Karpas-422 (cell line): ENCODE measurements around the gene TBC1D20. TPM values are rescaled to one million over a fixed set of nuclear protein-coding genes. Genes with fewer than 3 reads are reported as not detected.

Experiments
- DNase-seq: peaks from one replicate; pipeline ENCODE4 v3.0.0-alpha.2; 2015
- H2AFZ ChIP-seq: fragments of 200-600 bp; sonication (generic); 2 replicates; pipeline ENCODE4 v1.6.1; 2014; ENCODE audit warnings: antibody characterized with exemption, low read length, mixed read lengths
- H3K27ac ChIP-seq: fragments of 200-600 bp; sonication (generic); 2 replicates; pipeline ENCODE4 v1.5.1; 2014; ENCODE audit warnings: mild to moderate bottlenecking, low read length, moderate library complexity
- H3K27me3 ChIP-seq: fragments of 200-600 bp; sonication (generic); 2 replicates; pipeline ENCODE4 v1.6.1; 2014; ENCODE audit warnings: low read length, mixed read lengths
- H3K36me3 ChIP-seq: fragments of 200-600 bp; sonication (generic); 2 replicates; pipeline ENCODE4 v1.6.1; 2014; ENCODE audit warnings: low read length, mixed read lengths; ENCODE audit not compliant: insufficient read depth
- H3K4me1 ChIP-seq: fragments of 200-600 bp; sonication (generic); 2 replicates; pipeline ENCODE4 v1.6.1; 2014; ENCODE audit warnings: mild to moderate bottlenecking, low read length, mixed read lengths
- H3K4me2 ChIP-seq: fragments of 200-600 bp; sonication (generic); 2 replicates; pipeline ENCODE4 v1.6.1; 2014; ENCODE audit warnings: low read length, low read depth, mild to moderate bottlenecking; ENCODE audit not compliant: poor library complexity, severe bottlenecking
- H3K4me3 ChIP-seq: fragments of 200-600 bp; sonication (generic); 2 replicates; pipeline ENCODE4 v1.5.1; 2014; ENCODE audit warnings: mild to moderate bottlenecking, antibody characterized with exemption, low read length, mixed read lengths
- H3K79me2 ChIP-seq: fragments of 200-600 bp; sonication (generic); 2 replicates; pipeline ENCODE4 v1.6.1; 2014; ENCODE audit warnings: mild to moderate bottlenecking, low read length, mixed read lengths
- H3K9ac ChIP-seq: fragments of 200-600 bp; sonication (generic); 2 replicates; pipeline ENCODE4 v1.6.0; 2014; ENCODE audit warnings: low read length
- H3K9me2 ChIP-seq: fragments of 200-600 bp; sonication (generic), shearing (Covaris generic); replicated peaks from 2 replicates; pipeline ENCODE4 v1.6.0; 2014; ENCODE audit warnings: mild to moderate bottlenecking, low read length, moderate library complexity; ENCODE audit not compliant: insufficient read depth
- H3K9me3 ChIP-seq: fragments of 300-700, 200-600 bp; sonication (generic); 2 replicates; pipeline ENCODE4 v1.6.1; 2014; ENCODE audit warnings: low read length, mixed read lengths
- H4K20me1 ChIP-seq: fragments of 200-600 bp; sonication (generic); 2 replicates; pipeline ENCODE4 v1.6.1; 2014; ENCODE audit warnings: mild to moderate bottlenecking, antibody characterized with exemption, low read length, low read depth; ENCODE audit not compliant: insufficient read depth
- total RNA-seq: library from RNA; depleted of rRNA; stranded (reverse); fragments of >200 nt; shearing (Covaris generic); gene quantifications from 2 replicates; pipeline ENCODE4 v1.2.3, GENCODE V29; 2014; ENCODE audit warnings: low replicate concordance

Gene TBC1D20
- total RNA-seq, 1 experiment from 2014 or later = 26.1 TPM

DNA sequence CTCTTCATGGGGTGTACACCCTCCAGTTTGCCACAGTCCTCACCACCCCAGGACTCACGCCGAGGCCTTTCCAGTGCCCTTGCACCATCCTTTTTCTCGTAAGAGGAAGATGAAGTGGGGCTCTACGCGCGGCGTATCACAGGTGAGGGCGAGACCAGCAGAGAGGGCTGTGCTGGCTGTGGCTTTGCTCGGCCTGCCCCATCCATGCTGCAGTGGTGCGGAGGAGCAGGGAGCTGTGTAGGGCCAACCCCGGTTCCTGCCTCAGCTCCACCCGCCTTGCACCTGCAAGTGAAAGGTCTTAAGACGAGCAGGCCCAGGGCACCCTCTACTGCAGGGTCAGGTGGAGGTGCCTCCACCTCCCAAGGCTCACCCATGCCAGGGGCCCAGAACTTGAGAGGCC lies 30.1 kb downstream of the TBC1D20 start:
- DNase-seq = no peak
- H3K9me2 ChIP-seq = no peaks in the 10 kb centered on the region
- no peaks in the 10 kb centered on the region for H4K20me1 ChIP-seq
- H3K36me3 ChIP-seq = peaks cover 4% of the 10 kb centered on the region; the same call in 1 of the 2 replicates
- H3K4me1 ChIP-seq = peaks cover 13% of the 10 kb centered on the region
- H3K9ac ChIP-seq = no peak overlapping the region
- H2AFZ ChIP-seq = no peak overlapping the region
- no peak overlapping the region for H3K4me3 ChIP-seq
- no peak overlapping the region for H3K27ac ChIP-seq
- H3K4me2 ChIP-seq = no peak overlapping the region
- no peaks in the 10 kb centered on the region for H3K9me3 ChIP-seq
- H3K27me3 ChIP-seq = no peaks in the 10 kb centered on the region
- no peaks in the 10 kb centered on the region for H3K79me2 ChIP-seq

DNA sequence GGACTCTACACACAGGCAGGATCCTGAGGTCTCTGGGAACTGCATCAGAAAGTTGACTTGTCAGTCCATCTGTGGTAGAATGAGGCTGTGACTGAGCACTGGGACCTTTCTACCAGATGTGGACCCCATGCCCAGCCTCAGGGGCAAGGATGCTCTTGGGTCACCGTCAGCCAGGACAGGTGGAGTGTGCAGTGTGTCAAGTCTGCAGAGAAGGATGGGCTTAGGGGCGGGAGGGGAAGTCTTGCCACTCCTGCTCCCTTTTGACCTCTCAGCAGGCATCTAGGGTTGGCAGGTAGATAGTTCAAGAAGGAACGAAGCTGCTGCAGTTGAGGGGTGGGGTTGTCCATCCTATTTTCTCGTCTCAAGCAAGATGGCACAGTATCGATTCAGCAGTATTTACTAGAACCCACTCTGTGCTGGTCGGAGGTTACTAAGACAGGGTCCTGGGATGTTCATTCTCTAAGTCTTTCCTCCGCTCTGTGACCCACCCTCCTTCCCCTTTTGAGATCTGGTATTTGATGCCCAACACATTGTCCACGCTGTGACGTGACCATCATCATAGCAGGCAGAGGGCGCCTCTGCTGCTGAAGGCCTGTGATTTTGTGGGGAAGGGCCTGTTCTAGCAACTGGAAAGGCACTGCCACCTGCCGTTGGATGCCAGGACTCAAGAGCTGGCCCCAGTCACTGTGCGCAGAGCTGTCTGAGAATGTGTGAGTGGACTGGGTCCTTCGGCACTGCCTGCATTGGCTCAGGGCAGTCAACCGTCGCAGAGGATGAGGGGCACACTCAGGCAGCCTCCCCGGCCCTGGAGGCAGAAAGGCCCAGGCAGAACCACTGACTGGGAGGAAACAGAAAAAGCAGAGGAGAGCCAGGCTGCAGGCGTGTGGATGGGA lies 31.1 kb downstream of the TBC1D20 start:
- H3K27ac ChIP-seq = no peak overlapping the region
- no peaks in the 10 kb centered on the region for H3K79me2 ChIP-seq
- no peak overlapping the region for H3K4me2 ChIP-seq
- no peak overlapping the region for H3K9ac ChIP-seq
- peaks cover 5% of the 10 kb centered on the region; the same call in 1 of the 2 replicates for H3K36me3 ChIP-seq
- no peaks in the 10 kb centered on the region for H3K9me2 ChIP-seq
- H3K27me3 ChIP-seq = no peaks in the 10 kb centered on the region
- H3K4me3 ChIP-seq = no peak overlapping the region
- no peaks in the 10 kb centered on the region for H4K20me1 ChIP-seq
- no peak overlapping the region for H2AFZ ChIP-seq
- peaks cover 13% of the 10 kb centered on the region for H3K4me1 ChIP-seq
- DNase-seq = peak; percentile 68
- no peaks in the 10 kb centered on the region for H3K9me3 ChIP-seq

DNA sequence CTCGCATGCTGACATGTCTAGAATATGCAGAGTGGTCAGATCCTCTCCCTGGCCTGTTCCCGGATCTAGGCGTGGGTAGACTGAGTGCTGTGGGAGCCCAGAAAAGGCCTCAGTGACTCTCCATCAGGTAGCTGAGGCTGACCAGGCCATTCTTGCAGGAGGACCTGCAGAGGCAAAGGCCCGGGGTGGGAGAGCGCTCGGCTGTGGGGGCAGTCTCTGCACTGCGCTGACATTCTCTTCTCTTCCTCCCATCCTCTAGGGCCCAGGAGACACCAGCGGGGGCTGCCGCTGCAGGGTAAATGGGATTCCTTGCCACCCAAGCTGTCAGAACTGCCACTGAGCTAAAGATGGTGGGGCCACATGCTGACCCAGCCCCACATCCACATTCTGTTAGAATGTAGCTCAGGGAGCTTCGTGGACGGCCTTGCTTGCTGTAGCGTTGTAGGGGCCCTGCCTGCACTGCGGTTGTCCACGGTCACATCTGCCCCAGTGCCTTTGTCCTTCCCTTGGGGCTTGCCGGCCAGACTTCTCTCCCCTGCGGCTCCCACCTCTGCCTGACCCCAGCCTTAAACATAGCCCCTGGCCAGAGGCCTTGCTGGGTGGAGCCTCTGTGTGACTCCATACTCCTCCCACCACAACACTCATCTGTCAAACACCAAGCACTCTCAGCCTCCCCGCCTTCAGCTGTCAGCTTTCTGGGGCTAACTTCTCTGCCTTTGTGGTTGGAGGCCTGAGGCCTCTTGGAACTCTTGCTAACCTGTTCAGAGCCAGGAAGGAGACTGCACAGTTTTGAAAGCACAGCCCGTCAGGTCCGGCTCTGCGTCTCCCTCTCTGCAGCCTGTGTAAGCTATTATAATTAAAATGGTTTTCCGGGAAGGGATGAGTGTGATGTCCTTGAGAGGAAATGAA lies 32.0 kb downstream of the TBC1D20 start:
- Histone ChIP-seq H3K4me1 (peaks cover 13% of the 10 kb centered on the region), H3K27me3 (no peaks in the 10 kb centered on the region), H3K4me2 (no peak overlapping the region), H4K20me1 (no peaks in the 10 kb centered on the region), H3K4me3 (no peak overlapping the region), H3K79me2 (no peaks in the 10 kb centered on the region), H3K9me2 (no peaks in the 10 kb centered on the region), H2AFZ (no peak overlapping the region), H3K27ac (no peak overlapping the region), H3K36me3 (peaks cover 6% of the 10 kb centered on the region; the same call in 1 of the 2 replicates), H3K9me3 (no peaks in the 10 kb centered on the region), H3K9ac (no peak overlapping the region)
- no peak for DNase-seq

DNA sequence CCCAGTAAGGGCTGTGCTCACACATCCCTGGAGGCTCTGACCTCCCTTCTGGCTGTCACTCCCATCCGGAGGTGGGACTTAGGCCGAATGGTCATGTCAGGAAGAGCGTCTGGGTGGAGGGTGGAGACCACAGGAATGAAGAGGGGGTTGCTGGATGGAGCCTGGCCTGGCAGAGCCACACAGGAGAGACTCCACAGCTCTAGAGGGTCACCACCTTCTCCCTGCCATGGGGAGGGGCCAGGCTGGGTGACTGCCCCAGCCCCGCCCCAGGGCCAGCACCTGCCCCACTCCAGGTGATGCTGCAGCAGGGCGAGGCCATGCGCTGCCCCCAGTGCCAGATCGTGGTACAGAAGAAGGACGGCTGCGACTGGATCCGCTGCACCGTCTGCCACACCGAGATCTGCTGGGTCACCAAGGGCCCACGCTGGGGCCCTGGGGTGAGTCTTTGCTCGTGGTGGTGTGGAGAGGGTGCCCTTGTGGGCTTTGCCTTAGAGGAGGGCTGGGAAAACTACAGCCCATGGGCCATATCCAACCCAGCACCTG lies 33.6 kb downstream of the TBC1D20 start:
- no peak for DNase-seq

DNA sequence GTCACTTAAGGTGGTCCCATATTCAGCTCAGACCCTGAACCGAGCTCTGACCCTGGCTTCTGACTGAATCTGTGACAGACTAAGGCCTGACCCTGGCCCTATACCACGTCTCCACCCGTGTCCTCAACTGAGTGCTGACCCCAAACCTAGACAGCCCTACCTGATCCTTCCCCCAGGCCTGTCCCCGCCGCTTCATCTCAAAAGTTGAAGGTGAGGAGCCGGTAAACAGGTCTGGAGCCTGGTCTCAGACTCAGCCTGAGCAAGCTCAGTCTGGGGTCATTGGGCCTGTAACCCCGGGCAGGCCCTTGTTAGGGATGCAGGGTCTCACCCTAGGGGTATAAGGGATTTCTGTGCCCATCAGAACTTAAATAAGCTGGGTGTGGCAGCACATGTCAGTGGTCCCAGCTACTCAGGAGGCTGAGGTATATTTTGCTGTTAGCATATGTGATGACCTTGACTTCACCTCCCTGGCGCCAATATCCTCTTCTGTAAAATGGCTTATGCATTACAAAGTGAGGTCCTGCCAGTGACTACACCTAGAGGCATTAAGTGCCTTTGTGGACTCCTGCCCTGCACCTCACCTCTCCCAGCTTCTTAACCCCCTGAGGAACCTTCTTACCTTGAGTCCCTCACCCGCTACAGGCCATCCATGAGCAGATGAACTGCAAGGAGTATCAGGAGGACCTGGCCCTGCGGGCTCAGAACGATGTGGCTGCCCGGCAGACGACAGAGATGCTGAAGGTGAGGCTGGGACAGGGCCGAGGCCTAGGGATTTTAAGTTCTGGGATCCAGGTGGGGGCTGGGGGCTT lies 34.3 kb downstream of the TBC1D20 start:
- Histone ChIP-seq H3K27me3 (no peaks in the 10 kb centered on the region), H3K36me3 (peaks cover 10% of the 10 kb centered on the region; the same call in 1 of the 2 replicates), H3K79me2 (no peaks in the 10 kb centered on the region), H3K4me2 (no peak overlapping the region), H3K4me1 (peaks cover under 1% of the 10 kb centered on the region), H4K20me1 (no peaks in the 10 kb centered on the region), H3K9me2 (no peaks in the 10 kb centered on the region), H3K9me3 (no peaks in the 10 kb centered on the region), H3K27ac (no peak overlapping the region), H2AFZ (no peak overlapping the region), H3K4me3 (no peak overlapping the region), H3K9ac (no peak overlapping the region)
- DNase-seq = no peak

More for the DNA sequence above, 33.6 kb downstream of the TBC1D20 start:
- Histone ChIP-seq H3K4me3 (no peak overlapping the region), H4K20me1 (no peaks in the 10 kb centered on the region), H3K9ac (no peak overlapping the region), H3K79me2 (no peaks in the 10 kb centered on the region), H3K9me2 (no peaks in the 10 kb centered on the region), H3K4me2 (no peak overlapping the region), H3K4me1 (peaks cover 8% of the 10 kb centered on the region), H3K27ac (no peak overlapping the region), H3K36me3 (peaks cover 10% of the 10 kb centered on the region; the same call in 1 of the 2 replicates), H2AFZ (no peak overlapping the region), H3K9me3 (no peaks in the 10 kb centered on the region), H3K27me3 (no peaks in the 10 kb centered on the region)

DNA sequence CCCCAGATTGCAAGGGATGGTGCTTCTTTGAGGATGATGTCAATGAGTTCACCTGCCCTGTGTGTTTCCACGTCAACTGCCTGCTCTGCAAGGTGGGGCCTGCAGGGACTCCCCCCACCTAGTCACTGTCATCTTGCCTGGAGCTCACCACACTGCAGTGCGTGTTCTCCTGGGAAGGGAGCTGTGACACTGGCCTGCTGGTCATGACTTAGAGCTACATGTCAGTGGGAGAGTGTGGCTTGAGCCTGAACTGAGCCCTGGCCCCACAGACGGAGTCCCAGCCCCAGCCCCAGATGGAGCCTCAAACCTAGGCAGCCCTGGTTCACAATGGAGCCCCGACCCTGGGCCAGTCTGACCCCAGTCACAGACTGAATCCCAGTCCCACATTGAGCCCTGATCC lies 34.9 kb downstream of the TBC1D20 start:
- no peaks in the 10 kb centered on the region for H4K20me1 ChIP-seq
- H3K4me3 ChIP-seq = no peak overlapping the region
- H2AFZ ChIP-seq = no peak overlapping the region
- H3K79me2 ChIP-seq = no peaks in the 10 kb centered on the region
- no peak overlapping the region for H3K27ac ChIP-seq
- no peaks in the 10 kb centered on the region for H3K4me1 ChIP-seq
- no peaks in the 10 kb centered on the region for H3K27me3 ChIP-seq
- no peak for DNase-seq
- no peak overlapping the region for H3K4me2 ChIP-seq
- H3K9me2 ChIP-seq = no peaks in the 10 kb centered on the region
- H3K9ac ChIP-seq = no peak overlapping the region
- no peaks in the 10 kb centered on the region for H3K9me3 ChIP-seq
- H3K36me3 ChIP-seq = peaks cover 10% of the 10 kb centered on the region; the same call in 1 of the 2 replicates

DNA sequence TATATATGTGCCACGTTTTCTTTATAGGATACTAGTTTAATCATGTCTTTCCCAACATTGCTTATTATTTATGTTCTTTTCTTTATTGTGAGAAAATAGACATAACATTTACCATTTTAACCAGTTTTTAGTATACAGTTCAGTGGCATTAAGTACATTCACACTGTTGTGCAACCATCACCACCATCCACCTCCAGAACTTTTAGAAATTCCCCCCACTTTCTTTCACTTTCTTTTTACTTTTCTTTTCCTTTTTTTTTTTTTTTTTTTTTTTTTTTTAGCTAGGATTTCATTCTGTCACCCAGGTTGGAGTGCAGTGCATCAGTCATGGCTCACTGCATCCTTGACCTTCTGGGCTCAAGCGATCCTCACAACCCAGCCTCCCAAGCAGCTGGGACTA lies 35.8 kb downstream of the TBC1D20 start:
- H3K4me2 ChIP-seq = no peak overlapping the region
- no peak overlapping the region for H3K4me3 ChIP-seq
- peaks cover 10% of the 10 kb centered on the region; the same call in 1 of the 2 replicates for H3K36me3 ChIP-seq
- 0 out of 2 replicates have a peak, but pooled peaks cover 2% of the 10 kb centered on the region for H4K20me1 ChIP-seq
- H2AFZ ChIP-seq = no peak overlapping the region
- H3K4me1 ChIP-seq = no peaks in the 10 kb centered on the region
- no peaks in the 10 kb centered on the region for H3K27me3 ChIP-seq
- H3K27ac ChIP-seq = no peak overlapping the region
- no peak overlapping the region for H3K9ac ChIP-seq
- H3K9me3 ChIP-seq = no peaks in the 10 kb centered on the region
- H3K9me2 ChIP-seq = no peaks in the 10 kb centered on the region
- H3K79me2 ChIP-seq = no peaks in the 10 kb centered on the region
- no peak for DNase-seq
